Sigmoid colon (tissue), 4 donors: Measurements from ENCODE around the gene ECHDC1.

Source experiments
- EP300 ChIP-seq, 4 donors: sonication (generic); formaldehyde crosslinking; IDR thresholded peaks; one replicate each; pipeline ENCODE4 v1.6.1; 2017; ENCODE audit warnings: antibody characterized with exemption in 4 of 4
- POLR2A ChIP-seq, 2 donors: fragments of 450-650 bp; IDR thresholded peaks; one replicate each; pipeline ENCODE4 v1.6.1; 2016; ENCODE audit warnings: antibody characterized with exemption in 2 of 2, mild to moderate bottlenecking in 2 of 2, moderate library complexity in 2 of 2
- POLR2AphosphoS5 ChIP-seq, 4 donors: sonication (generic); formaldehyde crosslinking; IDR thresholded peaks; one replicate each; pipeline ENCODE4 v1.6.1; 2017; ENCODE audit warnings: antibody characterized with exemption in 4 of 4
- TF ChIP-seq, protein P1 (sequence below), 4 experiments: fragments of 450-650 bp in 3 of 4; fragments of 200-600 bp in 1 of 4; IDR thresholded peaks; one replicate each; pipeline ENCODE4 v1.5.1; 2016 to 2019; ENCODE audit warnings: antibody characterized with exemption in 4 of 4, mild to moderate bottlenecking in 3 of 4, moderate library complexity in 2 of 4

DNA sequence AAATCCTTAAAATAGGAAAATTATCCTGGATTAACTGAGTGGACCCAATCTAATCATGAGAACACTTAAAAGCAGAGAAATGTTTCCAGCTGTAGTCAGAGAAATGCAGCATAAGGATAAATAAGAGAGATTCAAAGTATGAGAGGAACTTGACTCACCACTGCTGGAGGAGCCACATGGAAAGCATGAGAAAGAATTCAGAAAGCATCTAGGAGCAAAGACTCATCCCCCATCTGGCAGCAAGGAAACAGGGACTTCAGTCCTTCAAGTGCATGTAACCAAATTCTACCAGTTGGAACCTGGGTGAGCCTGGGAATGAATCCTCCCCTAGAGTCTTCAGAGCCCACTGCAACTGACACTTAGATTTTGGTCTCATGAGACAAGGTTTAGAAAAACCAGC, 43.0 kb downstream of the ECHDC1 start:
- TF ChIP-seq, protein P1, sequence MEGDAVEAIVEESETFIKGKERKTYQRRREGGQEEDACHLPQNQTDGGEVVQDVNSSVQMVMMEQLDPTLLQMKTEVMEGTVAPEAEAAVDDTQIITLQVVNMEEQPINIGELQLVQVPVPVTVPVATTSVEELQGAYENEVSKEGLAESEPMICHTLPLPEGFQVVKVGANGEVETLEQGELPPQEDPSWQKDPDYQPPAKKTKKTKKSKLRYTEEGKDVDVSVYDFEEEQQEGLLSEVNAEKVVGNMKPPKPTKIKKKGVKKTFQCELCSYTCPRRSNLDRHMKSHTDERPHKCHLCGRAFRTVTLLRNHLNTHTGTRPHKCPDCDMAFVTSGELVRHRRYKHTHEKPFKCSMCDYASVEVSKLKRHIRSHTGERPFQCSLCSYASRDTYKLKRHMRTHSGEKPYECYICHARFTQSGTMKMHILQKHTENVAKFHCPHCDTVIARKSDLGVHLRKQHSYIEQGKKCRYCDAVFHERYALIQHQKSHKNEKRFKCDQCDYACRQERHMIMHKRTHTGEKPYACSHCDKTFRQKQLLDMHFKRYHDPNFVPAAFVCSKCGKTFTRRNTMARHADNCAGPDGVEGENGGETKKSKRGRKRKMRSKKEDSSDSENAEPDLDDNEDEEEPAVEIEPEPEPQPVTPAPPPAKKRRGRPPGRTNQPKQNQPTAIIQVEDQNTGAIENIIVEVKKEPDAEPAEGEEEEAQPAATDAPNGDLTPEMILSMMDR (IDR thresholded peaks at IDR 0.05), result no peak
- TF ChIP-seq POLR2A (IDR thresholded peaks at IDR 0.05), result no peak
- no peak for TF ChIP-seq EP300 (IDR thresholded peaks at IDR 0.05)
- no peak for TF ChIP-seq POLR2AphosphoS5 (IDR thresholded peaks at IDR 0.05)
